CD4-positive, alpha-beta T cell treated with Interleukin-21 for 1 hour (primary cell): ENCODE data around the gene WDFY1.
"Not testable (repeated sequence)": the region's sequence is repeated elsewhere in the genome, so short reads cannot be mapped to it uniquely, and the experiment has no call there.

Experiments
- DNase-seq: peaks from one replicate; pipeline ENCODE4 v3.0.0-alpha.2; 2020

WDFY1 gene

DNA sequence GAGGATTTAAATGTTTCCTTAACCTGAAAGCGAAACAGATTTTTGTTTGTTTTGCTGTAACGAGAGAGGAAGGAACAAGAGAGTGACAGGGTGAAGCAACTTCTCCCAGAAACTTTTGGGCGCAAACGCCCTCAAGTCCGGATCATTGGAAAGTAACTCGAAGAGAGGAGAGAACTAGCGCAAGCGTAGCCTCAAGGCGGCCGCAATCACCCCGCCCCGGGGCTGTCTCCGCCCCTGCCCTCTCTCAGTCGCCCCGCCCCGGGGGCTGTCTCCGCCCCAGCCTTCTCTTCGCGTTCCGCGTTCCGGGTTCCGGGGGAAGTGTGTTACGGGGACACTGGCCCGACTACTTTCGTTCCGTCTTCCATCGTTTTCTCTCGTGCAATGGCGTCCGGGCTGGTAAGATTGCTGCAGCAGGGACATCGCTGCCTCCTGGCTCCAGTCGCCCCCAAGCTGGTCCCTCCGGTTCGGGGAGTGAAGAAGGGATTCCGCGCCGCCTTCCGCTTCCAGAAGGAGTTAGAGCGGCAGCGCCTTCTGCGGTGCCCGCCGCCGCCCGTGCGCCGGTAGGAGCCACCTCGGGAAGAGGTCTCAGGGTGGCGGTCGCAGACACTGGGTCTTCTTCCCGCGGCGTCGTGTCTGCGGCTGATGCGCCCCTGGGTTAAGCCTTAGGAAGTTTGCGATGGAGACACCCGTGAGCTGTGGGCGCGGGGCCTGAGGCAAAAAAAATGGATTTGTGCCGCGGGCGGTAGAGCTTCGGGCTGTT lies 12.1 kb upstream of the WDFY1 start, which contains the start of gene MRPL44:
Gene MRPL44 (plus strand): TSS at position 372 of the 760 bp plus-strand sequence. CDS start 10 bp downstream, at position 382.
- DNase-seq, result peak; percentile 95

DNA sequence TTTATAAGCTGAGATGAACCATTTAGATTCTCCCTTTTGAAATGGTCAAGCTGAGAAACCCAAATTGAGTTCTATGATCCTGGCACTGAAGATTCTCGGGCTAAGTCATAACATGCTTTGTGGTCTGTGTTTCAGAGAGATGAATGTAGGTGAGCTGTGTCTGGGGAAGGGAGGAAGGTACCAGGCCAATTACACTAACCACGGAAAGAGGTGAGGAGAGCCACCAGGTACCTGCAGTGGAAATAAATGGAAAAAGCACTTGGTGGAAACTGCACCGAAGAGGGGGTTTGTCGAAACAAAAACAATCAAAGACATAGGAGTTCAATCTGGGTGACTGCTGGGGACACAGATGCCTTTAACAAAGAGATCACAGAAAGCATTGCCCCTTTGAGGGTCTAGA lies 11.2 kb upstream of the WDFY1 start:
- no peak for DNase-seq

DNA sequence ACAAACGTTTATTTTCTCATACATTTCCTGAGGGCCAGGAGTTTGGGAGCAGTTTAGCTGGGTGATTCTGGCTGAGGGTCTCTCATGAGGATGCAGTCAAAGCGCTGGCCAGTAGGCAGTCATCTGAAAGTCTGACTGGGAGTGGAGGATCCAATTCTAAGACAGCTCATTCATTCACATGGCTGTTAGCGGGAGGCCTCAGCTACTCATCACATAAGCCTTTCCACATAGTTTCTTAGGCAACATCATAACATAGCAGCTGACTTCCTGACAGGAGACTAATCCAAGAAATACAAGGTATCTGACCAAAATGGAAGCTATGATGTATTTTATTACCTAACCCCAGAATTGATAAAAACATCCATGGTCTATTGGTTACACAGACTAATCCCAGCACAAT lies 9.3 kb upstream of the WDFY1 start:
- DNase-seq, result no peak

DNA sequence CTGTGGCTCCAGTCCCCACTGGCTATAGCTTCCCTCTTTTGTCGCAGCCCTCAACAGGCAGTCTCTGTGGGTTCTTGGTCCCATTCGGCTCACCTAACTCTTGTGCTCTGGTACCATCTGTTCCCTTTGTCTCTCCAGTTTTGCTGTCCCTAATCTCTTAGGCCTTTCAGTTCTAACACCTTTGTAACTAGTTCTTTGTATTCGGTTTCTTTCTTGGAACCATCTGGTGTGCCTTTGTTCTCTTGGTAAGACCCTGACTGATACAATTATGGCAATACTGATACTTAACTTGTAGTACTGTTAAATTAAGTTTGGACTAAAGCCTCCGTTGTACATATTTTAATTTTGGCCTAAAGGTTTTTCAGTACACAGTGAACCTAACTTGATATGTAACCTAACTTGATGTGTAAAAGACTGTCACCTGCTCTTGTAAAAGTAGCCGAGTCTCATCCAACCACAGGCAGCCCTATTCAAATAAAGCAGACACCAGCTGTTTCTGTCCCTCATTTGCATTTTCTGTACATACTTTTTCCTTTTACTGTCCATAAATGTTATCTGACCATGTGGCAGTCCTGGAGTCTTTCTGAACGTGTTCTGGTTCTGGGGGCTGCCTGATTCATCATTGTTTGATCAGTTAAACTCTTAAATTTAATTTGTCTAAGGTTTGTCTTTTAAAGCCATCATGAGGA lies 7.3 kb upstream of the WDFY1 start:
- DNase-seq, result no peak

DNA sequence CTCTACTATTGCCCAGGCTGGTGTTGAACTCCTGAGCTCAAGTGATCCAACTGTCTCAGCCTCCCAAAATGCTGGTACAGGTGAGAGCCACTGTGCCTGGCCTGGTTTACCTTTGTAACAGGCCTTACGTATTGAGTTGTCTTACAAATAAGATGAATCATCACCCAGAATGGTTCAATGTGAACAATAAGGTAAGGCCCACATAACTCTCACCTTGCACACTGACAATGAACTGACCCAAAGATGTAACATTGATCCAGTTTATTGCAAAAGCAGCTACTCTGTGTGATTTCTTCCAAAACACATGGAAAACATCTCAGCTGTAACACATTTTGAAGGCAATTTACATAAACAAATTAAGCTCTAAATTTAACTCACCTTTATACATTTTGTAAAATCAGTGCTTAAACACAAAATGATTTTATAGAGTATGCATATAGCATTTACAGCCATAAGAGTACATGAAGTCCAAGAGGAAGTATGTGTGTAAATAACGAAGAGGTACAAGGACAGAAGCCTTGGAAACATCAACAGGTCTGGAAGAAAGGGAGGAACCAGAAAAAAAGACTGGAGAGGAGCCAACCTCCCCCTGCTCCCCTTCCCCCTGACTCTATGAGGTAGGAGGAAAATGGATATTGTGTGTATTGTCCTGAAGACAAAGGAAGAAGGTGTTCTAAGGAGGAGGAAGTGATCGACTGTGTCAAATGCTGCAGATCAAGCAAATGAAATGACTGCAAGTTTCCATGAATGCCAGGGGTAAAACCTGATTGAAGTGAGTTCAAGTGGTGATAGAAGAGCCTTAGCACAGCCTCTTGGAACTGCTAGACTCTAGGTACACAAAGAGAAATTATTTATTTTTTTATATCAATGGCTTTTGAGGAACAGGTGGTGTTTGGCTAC lies 5.6 kb upstream of the WDFY1 start:
- no peak for DNase-seq

DNA sequence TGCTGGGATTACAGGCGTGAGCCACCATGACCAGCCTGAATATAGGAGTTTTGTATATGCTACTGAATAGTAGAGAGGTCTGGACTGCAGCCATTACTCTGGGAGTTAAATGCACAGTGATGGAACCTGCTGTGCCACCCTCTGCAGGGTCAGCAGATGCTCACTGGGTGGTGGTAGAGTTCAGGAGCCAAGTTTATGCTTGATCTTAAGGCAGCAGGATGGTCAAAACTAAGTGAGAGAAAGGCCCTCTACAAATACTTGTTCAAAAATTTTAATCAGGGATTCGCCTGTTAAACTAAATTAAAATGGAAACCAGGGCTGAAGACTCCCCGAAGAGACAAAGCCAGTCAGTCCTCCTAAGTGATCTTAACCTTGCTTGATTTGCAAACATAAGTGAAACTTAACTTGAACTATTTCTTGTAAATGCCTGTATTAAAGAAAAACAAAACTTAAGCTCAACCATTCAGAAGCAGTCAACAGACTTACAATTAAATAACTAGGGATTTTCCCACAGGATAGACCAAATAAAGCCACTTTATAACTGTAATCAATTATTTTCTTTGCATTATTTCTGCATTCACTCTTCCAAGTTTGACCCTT lies 4.2 kb upstream of the WDFY1 start:
- no peak for DNase-seq

DNA sequence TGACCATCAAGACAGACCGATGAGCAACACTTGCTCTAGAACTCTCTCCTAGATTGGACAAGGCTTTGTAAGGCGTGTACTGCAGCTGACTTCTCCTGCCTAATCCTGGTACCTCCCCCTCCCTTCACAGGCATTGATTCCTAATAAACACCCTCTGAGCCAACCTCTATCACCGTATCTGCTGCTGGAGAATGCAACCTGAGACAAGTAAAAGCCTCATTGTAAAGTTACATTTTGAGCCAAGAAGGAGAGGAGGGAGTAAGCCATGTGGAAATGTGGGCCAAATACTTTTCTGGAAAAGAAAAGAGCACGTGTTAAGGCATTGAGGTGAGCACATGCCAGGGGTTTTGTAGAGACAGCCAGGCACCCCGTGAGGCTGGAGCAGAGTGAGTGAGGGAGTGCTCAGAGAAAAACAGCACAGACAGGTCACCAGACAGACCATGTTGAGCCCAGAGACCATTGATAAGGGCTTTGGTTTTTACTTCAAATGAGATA lies 2.6 kb upstream of the WDFY1 start:
- DNase-seq, result no peak

DNA sequence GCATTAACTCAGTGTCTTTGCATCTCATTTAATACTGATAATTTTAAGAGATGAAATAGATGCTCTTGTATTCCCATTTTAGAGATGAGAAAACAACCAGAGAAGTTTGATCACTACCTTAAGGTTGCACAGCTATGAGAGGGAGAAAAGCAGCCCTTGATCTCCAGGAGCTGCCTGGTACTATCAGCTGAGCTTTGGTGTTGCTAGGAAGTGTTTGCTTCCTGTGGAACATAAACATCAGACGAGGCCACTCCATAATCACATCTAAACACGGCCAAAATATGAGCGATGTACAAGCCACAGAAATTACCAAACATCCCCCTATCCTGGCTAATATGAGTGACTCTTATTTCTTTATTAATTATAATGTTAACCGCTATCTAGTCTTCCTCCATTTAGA lies 620 bp upstream of the WDFY1 start:
- DNase-seq, result no peak

DNA sequence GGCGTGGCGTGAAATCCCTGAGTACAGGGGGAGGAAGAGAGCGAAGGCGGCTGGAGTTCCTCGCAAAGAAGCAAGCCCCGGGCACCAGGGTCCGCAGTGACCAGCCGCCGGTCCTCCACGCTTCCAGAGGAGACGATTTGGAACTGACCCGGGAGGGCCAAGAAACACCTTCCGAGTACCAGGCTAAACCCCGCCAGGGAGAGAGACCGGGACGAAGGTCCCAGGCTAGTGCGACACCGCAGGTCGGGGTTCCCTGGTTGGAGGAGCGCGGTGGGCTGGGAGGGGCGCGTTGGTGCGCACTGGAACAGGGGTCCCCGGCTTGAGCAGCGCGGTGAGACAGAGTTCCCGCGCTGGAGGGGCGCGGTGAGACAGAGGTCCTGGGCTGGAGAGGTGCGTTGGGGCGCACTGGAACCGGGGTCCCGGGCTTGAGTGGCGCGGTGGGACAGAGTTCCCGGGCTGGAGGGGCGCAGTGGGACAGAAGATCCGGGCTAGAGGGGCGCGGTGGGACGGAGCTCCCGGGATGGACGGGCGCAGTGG lies 901 bp downstream of the WDFY1 start:
- no peak for DNase-seq

DNA sequence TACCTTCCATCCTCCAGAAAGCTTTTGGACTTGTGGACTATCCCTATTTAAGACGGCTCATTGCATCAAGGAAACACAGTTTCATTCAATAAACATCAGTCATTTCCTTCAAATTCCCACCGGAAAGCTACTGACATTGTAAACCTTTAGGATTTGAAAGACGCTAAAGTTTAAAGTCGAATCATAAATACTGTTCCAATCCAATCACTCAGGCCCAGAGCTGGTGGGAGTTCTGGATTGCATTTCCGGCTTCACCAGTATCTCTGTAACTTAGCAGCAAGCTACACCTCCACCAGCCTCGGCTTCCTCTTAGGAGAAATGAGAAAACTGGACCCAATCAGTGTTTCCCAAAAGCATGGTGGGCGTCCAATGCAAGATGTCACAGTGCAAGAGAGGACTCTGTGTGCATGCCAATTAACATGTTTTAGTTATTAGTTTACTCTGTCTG lies 1.6 kb downstream of the WDFY1 start:
- no peak for DNase-seq

DNA sequence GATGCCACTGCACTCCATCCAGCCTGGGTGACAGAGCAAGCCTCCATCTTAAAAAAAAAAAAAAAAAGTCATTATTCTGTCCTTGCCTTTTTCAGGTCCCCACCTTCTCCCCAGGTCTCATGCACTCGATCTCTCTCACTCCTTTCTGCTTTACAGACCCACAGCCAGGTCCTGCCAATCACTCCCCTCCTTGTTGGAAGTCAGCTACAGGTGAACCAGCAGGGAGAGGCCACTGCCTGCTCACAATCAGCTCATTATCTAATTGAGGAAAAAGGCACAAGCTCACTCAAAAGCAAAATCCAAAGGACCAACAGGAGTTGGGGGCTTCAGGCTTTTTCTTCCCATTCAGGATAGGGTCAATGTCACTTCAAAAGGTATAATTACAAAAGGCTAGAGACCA lies 2.0 kb downstream of the WDFY1 start:
- no peak for DNase-seq

DNA sequence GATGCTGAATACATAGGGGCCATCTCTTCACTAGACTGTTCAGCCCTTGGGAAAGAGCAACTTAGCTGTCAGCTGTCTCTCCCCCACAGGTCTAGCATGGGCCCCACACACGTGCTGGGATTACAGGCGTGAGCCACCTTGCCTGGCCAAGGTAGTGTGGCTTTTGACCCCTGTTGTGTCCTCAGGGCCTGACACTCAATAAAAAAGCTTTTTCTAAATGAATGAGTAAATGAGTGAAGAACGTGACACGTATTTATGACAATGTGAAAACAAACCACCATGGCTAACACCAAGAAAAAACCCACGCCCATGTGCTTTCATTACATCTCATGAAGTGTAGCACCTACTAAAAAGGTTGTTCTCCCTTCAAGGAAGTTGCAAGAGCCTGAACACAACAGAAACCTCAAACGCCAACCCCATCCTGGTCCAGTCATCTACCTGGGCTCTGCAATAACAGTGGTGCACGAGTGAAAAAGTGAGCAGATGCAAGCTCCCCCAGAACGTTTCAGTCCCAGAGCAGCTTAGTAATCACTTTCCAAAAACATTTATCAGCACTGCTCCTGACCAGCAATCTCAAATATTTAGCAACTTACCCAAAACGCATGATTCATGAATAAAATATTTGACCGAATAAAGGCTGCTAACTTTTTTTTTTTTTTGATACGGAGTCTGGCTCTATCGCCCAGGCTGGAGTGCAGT lies 3.4 kb downstream of the WDFY1 start:
- peak; percentile 53 for DNase-seq

DNA sequence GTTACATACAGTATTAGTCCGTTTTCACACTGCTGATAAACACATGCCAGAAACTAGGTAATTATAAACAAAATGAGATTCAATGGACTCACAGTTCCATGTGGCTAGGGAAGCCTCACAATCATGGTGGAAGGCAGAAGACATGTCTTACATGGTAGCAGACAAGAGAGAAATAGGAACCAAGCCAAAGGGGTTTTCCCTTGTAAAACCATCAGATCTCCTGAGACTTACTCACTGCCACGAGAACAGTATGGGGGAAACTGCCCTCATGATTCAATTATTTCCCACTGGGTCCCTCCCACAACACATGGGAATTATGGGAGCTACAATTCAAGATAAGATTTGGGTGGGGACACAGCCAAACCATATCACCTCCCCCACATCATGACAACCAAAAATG lies 5.7 kb downstream of the WDFY1 start:
- not testable (repeated sequence) for DNase-seq

DNA sequence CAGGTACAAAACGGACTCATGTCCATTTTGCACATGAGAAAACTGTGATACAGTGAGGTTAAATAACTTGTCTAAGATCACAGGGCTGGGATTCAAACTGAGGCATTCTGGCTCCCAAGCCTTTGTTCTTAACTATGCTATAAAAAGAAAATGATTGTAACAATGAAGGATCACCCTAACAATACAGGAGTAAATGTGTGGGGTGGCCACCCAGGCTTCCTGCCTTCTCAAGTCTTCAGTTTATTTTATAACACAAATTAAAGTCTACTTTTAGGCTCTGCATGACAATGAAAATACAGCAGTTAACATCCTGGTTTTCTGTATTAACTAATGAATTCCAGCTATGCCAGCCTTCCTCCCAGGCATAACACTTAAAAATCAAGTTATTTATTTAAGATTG lies 7.6 kb downstream of the WDFY1 start:
- no peak for DNase-seq

DNA sequence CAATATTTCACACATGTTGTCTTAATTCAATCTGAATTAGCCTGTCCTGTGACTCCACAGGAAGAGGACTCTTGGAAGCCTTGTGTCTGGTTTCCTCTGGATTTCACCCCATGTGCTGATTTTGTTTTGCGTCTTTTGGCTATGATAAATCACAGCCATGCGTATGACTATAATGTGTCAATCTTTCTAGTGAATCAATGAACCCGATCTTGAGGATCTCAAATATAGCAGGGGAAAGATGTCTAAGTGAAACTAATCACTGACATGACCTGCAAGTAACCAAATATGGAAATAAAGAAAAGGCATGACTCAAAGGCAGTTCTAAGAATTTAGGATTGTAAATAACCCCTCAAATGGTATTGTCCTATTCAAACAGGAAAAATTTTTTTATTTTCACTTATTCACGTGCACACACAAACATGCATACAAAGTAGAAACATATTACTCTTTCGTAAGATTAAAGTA lies 8.2 kb downstream of the WDFY1 start:
- DNase-seq, result no peak

DNA sequence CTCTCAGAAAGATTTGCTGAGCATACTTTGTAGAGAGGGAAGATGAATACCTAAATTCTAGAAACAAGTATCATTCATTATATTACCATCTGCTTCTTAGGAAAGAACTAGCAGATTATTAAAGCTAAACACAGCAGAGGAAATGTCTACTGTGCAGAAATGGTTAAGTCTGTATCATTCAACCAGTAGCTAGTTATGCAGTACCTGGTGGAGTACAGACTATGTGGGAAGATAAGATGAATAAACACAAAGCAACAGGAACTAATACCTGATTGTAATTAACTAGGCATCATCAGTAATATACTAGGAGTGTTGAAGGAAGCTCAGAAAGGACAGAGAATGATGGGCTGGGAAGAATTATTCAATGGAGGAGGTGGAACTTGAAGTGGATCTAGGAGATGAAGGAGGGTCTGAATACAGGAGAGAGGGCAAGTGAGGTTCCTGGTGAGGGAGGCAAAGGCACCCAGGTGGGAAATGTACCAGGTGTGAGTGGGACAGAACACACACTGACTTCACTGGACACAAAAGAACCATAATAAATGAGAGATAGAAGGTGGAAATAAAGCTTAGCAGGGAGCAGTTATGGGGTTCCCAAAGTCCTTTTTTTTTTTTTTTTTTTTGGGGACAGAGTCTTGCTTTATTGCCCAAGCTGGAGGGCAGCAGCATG lies 9.5 kb downstream of the WDFY1 start:
- no peak for DNase-seq

DNA sequence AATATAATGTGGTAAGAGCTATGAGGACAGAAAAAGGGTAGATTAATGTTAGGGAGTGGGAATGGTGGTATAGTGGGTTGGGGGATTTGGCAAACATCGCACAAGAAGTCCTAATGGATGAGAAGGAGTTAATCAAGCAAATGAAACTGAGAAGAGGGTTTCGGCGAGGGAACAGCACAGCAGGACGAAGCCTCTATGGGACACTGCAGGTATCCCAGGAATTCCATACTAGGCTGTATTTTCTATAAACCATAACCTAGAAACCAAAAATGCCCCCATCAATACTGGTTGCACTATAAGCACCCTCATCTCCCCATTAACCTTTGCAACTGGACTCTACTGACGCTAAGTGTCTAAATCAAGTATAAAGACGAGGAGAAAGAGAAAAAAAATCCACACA lies 10.3 kb downstream of the WDFY1 start:
- no peak for DNase-seq

DNA sequence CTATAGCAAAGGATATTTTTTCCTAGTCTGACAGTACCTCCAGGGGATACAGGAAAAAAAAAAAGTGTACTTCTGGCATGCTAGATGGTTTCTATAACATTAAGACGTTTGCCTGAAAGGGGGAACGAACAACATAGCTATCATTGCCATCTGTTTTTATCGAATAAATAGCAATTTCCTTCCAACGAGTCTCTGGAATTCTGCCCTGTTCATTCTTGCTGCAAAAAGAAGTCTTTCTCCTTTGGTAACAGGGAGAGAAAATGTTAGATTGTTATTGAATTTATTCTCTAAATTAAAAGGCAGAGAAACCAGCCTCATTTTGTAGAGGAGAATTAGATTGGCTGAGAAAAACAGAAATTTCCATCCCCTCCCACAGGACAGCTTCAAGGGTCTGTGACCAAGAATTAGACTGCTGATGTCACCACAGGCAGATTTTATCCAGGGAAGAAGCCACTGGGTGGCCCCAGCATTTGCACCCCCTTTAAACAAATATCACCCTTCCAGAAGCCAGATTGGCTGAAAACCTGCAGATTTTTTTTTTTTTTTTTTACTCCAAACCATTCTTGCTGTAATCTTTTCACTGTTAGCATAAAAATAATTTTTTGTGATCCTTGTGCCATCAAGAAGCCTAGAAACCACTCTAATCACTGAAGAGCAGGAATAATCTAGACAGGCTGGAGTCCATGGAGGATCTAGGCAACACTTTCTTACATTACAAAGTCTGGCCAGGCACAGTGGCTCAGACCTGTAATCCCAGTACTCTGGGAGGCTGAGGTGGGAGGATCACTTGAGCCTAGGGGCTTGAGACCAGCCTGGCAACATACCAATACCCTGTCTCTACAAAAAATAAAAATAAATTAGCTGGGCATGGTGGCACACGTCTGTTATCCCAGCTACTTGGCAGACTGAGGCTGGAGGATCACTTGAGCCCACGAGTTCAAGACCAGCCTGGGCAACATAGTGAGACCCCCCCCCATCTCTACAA lies 12.0 kb downstream of the WDFY1 start:
- DNase-seq, result no peak

DNA sequence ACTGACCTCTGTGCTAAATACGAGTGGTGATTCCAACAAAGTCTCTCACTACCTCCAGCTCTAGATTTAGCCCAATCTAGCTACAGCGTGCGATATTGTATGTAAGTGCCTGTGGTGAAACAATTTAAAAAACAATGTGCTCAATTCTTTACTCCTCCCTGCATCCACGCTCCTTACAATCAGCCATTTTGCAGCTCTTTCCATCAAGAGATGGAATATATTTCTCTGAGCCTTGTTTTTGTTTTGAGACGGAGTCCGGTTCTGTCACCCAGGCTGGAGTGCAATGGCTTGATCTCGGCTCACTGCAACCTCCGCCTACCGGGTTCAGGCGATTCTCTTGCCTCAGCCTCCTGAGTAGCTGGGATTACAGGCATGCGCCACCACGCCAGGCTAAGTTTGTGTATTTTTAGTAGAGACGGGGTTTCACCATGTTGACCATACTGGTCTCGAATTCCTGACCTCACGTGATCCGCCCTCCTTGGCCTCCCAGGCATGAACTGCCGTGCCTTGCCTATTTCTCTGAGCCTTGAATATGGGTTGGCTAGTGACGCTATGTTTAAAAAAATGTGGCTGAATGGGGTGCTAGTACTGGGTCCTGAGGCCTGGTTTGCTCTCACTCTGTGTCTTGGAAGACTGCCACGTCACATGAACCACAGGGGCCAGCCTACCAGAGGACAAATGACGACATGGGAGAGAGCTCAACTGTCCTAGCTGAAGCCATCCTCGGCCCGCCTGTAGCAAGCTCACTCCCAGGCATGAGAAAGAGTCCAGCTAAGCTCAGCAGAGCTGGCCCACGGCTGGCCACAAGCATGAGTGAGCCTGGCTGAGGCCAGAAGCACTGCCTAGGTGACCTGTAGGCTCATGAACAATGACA lies 14.8 kb downstream of the WDFY1 start:
- DNase-seq, result no peak
